Colonic mucosa (tissue), 4 donors: ENCODE data around the gene CLDN34. TPM values are rescaled to one million over a fixed set of nuclear protein-coding genes. Genes with fewer than 3 reads are reported as not detected.
A peak's percentile ranks its signal among the peaks of the same experiment; 100 is the strongest.

ENCODE experiments used
- DNase-seq: peaks from one replicate; pipeline ENCODE4 v3.0.0-alpha.2; 2020
- H3K27ac ChIP-seq: fragments of 200-600 bp; one replicate; pipeline ENCODE4 v1.8.0; 2021
- H3K27me3 ChIP-seq: fragments of 200-600 bp; one replicate; pipeline ENCODE4 v1.8.0; 2021
- H3K36me3 ChIP-seq: fragments of 200-600 bp; one replicate; pipeline ENCODE4 v1.8.0; 2021
- H3K4me1 ChIP-seq: fragments of 200-600 bp; one replicate; pipeline ENCODE4 v1.8.0; 2021; ENCODE audit warnings: mild to moderate bottlenecking
- H3K4me3 ChIP-seq: fragments of 200-600 bp; one replicate; pipeline ENCODE4 v1.8.0; 2021
- H3K9ac ChIP-seq, 2 donors: one replicate each; pipeline ENCODE4 v1.7.0; 2013; ENCODE audit warnings: control low read depth in 2 of 2, low read depth in 2 of 2, low read length in 2 of 2
- H3K9me3 ChIP-seq: fragments of 200-600 bp; one replicate; pipeline ENCODE4 v1.8.0; 2021
- intact Hi-C: fragments of 100-400 bp; cut with DNase I; formaldehyde crosslinking; loops from one replicate; pipeline ENCODE4 v1.14.1; 2022
- total RNA-seq, 2 donors: library from RNA; stranded (reverse); fragmentation: NEBNext Ultra II Directional in 1 of 2; extraction: Animal tissue kit (Norgen Biotek cat#: 25700) in 1 of 2; gene quantifications; one replicate each; pipeline ENCODE4 v1.2.1, GENCODE V29; 2021
- TF ChIP-seq, protein P1 (sequence below): fragments of 200-600 bp; IDR thresholded peaks from one replicate; pipeline ENCODE4 v1.8.0; 2022; ENCODE audit warnings: antibody characterized with exemption, mild to moderate bottlenecking
- donor health status: healthy.
- donor health status: DM: no; HTN: no; CAD: no.
- donor health status: DM: no; HTN: no; CAD: no.

The CLDN34 gene
- total RNA-seq, 2 donors from 2014 or later: 0.24 to 0.27 TPM

DNA sequence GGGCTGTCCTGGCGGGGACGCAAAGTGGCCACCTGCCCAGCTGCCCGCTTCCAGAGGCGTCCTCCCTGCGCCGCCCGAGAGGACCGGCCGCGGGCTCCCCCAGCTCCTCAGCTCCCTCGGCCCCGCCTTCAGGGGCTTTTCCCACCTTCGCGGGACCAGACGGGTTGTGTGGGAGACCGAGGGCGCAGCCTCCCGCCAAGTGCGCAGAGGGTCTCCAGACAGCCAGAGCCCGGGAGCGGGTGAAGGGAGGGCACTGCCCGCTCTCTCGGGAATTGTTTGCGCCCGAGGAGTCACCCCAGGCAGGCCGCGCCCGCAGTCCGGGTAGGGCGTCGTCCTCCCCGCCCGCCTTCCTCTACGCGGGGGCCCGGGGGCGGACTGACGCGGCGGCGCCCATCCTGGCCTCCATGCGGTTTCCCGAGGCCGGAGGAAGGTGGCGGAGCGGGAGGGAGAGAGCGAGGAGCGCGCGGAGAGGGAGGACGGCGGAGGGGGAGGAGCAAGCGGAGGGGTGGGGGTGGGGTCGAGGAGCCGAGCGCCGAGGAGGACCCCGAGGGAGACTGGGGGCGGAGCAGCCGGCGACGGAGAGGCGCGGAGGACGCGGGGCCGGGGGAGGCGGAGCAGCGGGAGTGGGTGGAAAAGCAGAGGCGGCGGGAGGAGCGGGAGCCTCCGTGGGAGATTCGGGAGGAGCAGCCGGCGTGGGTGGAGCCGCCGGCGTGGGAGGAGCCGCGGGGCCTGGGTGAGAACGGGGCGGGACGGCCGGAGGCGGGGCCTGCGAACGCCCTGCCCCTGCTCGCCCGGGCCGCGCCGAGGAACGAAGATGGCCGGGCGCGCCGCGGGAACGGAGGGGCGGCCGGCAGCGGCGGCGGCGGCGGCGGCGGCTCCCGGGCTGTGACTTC is 47.5 kb downstream of the CLDN34 start:
- Histone ChIP-seq H3K27ac (peak overlapping the region; percentile 51), H3K9me3 (no peaks in the 10 kb centered on the region), H3K27me3 (no peaks in the 10 kb centered on the region), H3K9ac (peak overlapping the region; percentile 64 to 65), H3K36me3 (no peaks in the 10 kb centered on the region), H3K4me3 (peak overlapping the region; percentile 58), H3K4me1 (no peaks in the 10 kb centered on the region)
- TF ChIP-seq, protein P1, sequence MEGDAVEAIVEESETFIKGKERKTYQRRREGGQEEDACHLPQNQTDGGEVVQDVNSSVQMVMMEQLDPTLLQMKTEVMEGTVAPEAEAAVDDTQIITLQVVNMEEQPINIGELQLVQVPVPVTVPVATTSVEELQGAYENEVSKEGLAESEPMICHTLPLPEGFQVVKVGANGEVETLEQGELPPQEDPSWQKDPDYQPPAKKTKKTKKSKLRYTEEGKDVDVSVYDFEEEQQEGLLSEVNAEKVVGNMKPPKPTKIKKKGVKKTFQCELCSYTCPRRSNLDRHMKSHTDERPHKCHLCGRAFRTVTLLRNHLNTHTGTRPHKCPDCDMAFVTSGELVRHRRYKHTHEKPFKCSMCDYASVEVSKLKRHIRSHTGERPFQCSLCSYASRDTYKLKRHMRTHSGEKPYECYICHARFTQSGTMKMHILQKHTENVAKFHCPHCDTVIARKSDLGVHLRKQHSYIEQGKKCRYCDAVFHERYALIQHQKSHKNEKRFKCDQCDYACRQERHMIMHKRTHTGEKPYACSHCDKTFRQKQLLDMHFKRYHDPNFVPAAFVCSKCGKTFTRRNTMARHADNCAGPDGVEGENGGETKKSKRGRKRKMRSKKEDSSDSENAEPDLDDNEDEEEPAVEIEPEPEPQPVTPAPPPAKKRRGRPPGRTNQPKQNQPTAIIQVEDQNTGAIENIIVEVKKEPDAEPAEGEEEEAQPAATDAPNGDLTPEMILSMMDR: no peak
- DNase-seq: peak; percentile 82
- intact Hi-C loops: no loop called here

DNA sequence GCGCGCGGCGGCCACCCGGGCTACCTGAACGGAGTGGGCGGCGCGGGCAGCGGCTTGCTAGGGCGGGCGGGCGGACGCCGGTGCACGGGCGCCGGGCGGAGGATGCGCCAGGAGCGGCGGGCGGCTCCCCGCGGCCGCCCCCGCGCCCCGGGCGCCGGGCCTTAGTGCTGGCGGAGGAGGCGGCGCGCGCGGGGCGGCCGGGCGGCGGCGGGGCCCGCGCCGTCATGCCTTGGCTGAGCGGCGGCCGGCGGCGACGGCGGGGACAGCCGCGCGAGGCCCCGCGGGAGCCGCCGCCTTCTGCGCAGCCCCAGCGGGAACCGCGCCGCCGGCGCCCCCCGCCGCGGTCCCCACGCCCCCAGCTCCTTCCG is 48.2 kb downstream of the CLDN34 start:
- H3K27ac ChIP-seq: no peak overlapping the region
- H3K4me3 ChIP-seq: peak overlapping the region; percentile 25
- intact Hi-C loops: no loop called here
- no peaks in the 10 kb centered on the region for H3K9me3 ChIP-seq
- DNase-seq: no peak
- no peaks in the 10 kb centered on the region for H3K4me1 ChIP-seq
- TF ChIP-seq, protein P1: no peak
- no peak overlapping the region for H3K9ac ChIP-seq
- H3K36me3 ChIP-seq: no peaks in the 10 kb centered on the region
- no peaks in the 10 kb centered on the region for H3K27me3 ChIP-seq

DNA sequence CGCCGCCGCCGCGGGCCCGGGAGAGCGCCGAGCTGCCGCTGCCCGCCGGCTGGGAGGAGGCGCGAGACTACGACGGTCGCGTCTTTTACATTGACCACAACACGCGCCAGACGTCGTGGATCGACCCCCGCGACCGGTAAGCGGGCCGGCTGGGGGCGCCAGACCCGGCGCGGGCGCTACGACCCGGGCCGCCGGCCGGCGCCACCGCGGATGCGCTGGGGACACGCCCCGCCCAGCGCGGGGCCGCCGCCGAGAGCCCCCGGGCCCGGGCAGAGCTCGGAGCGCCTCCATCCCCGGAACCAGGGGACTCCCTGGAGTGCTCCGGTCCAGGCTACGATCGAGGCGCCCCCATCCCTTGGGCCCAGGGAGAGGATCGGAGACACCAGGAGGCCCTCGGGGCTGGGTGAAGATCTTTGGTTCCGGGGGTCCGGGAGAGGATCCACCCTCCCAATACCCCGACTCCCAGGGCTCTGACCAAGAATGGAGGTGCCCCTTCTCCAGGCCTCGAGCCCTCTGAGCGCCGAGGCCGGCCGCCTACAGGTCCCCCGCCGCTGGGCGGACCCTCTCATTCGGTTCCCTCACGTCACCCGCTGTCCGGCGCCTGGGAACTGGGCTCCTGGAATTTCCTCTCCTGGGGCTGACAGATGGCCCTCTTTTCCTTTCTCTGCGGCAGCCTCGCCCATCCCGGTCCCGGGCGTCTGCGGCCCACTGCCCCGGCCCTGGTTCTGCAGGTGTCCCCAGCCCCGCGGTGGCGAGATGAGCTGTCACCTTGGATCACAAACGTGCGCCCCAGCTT is 48.8 kb downstream of the CLDN34 start:
- Histone ChIP-seq H3K36me3 (no peaks in the 10 kb centered on the region), H3K9me3 (no peaks in the 10 kb centered on the region), H3K27me3 (no peaks in the 10 kb centered on the region), H3K4me3 (peak overlapping the region; percentile 25), H3K27ac (peak overlapping the region; percentile 52), H3K9ac (peak overlapping the region; percentile 13 to 34), H3K4me1 (no peaks in the 10 kb centered on the region)
- TF ChIP-seq, protein P1: no peak
- intact Hi-C loops: no loop called here
- DNase-seq: peak; percentile 23

DNA sequence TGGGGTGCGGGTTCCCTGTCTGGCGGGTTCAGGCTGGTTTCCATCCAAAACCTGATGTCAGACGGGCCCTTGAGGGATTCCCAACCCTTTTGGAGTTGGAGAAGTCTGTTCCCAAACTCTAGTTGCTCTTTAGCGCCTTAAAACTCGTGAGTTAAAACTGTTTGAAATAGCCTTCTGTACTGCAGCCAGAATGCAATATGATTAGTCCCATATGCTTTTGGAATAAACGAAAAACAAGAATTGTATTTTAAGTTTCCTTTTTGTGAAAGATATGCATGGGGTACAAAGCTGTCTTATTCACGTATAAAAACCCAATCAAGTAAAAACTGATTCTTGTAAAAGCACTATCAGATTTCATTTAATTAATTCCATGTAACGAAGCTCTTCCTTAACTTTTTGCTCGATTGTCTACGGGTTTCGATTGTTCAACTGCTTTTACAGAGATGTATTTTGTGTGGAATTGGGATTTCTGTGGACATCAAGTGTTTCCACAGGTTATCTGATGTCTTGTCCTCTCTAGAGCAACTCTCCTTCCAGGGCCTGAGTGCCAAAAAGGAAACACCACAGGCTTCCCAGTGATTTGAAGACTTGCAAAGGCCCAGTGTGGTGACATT is 49.5 kb downstream of the CLDN34 start:
- H3K9ac ChIP-seq: peak overlapping the region; percentile 13 to 34
- H3K4me3 ChIP-seq: peak overlapping the region; percentile 25
- no peaks in the 10 kb centered on the region for H3K27me3 ChIP-seq
- H3K27ac ChIP-seq: peak overlapping the region; percentile 52
- TF ChIP-seq, protein P1: no peak
- DNase-seq: no peak
- no peaks in the 10 kb centered on the region for H3K4me1 ChIP-seq
- no peaks in the 10 kb centered on the region for H3K9me3 ChIP-seq
- H3K36me3 ChIP-seq: no peaks in the 10 kb centered on the region
- intact Hi-C loops: no loop called here

DNA sequence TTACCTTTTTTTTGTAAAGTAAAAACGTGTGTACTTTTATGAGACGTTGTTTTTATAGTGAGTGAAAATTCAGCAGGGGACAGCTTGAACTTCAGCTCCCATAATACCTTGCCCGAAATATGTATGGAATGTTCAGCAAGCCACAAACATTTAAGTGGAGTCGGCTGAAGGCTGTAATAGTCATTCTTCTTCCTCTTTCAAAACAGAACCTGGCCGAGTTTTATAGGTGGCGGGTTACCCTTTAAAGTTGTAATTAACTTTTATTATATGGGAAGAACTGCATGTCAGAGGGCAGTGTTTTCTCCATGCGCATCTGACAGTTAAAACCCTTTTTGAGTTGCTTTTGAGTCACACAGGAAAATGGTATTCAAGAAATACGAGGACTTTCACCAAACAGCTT is 50.7 kb downstream of the CLDN34 start:
- no peak overlapping the region for H3K9ac ChIP-seq
- DNase-seq: peak; percentile 52
- TF ChIP-seq, protein P1: no peak
- H3K4me1 ChIP-seq: no peaks in the 10 kb centered on the region
- no peaks in the 10 kb centered on the region for H3K27me3 ChIP-seq
- H3K36me3 ChIP-seq: no peaks in the 10 kb centered on the region
- no peaks in the 10 kb centered on the region for H3K9me3 ChIP-seq
- intact Hi-C loops: no loop called here
- H3K27ac ChIP-seq: no peak overlapping the region
- no peak overlapping the region for H3K4me3 ChIP-seq
